ENCODE data around the gene NFYB.
A peak's percentile ranks its signal among the peaks of the same experiment; 100 is the strongest.

Gene NFYB

GRCh38 chr12:104137902-104138796 is at the start of gene NFYB:
TSS of gene NFYB (minus strand) at chr12:104138210. CDS start at chr12:104135453, 2,757 bp downstream.
- no peaks in the 10 kb centered on the region for H3K9me2 ChIP-seq (replicated peaks; ENCODE audit: insufficient read depth, low read length)
- H3K79me2 ChIP-seq (ENCODE audit: insufficient read depth, low read length) = peaks cover 27% of the 10 kb centered on the region
- H3K4me3 ChIP-seq (ENCODE audit: insufficient read depth, low read length, poor library complexity, severe bottlenecking) = peak within 1 kb of the TSS; percentile 69
- H3K9ac ChIP-seq (ENCODE audit: low read length) = peak within 1 kb of the TSS; percentile 83
- peak within 1 kb of the TSS; percentile 73 for H3K4me2 ChIP-seq (ENCODE audit: low read depth, low read length, poor library complexity, severe bottlenecking)
- H3K36me3 ChIP-seq (ENCODE audit: low read length) = no peaks in the 10 kb centered on the region
- H4K20me1 ChIP-seq (ENCODE audit: low read depth, low read length) = no peaks in the 10 kb centered on the region
- no peak for TF ChIP-seq EZH2phosphoT487 (conservative IDR thresholded peaks at IDR 0.05; ENCODE audit: low read length)
- no peak for TF ChIP-seq CTCF (IDR thresholded peaks at IDR 0.05; ENCODE audit: insufficient read depth, low read length, poor library complexity, severe bottlenecking)
- H2AFZ ChIP-seq (ENCODE audit: low read depth, low read length, severe bottlenecking) = peak within 1 kb of the TSS; percentile 94
- no peaks in the 10 kb centered on the region for H3K9me3 ChIP-seq (ENCODE audit: insufficient read depth, low read length)
- no peaks in the 10 kb centered on the region for H3F3A ChIP-seq (ENCODE audit: insufficient read depth)
- no peaks in the 10 kb centered on the region for H3K27me3 ChIP-seq (ENCODE audit: low read length)
- H3K27ac ChIP-seq (ENCODE audit: low read depth, low read length) = peak within 1 kb of the TSS; percentile 55

- TF ChIP-seq CTCF (IDR thresholded peaks at IDR 0.05; ENCODE audit: insufficient read depth, low read length, poor library complexity, severe bottlenecking) (no peak), EZH2phosphoT487 (conservative IDR thresholded peaks at IDR 0.05; ENCODE audit: low read length) (no peak)
- Histone ChIP-seq H3K9me3 (ENCODE audit: insufficient read depth, low read length) (peaks cover 8% of the 10 kb centered on the region; the same call in 1 of the 2 replicates), H3F3A (ENCODE audit: insufficient read depth) (no peaks in the 10 kb centered on the region), H3K4me2 (ENCODE audit: low read depth, low read length, poor library complexity, severe bottlenecking) (no peak overlapping the region), H3K79me2 (ENCODE audit: insufficient read depth, low read length) (no peaks in the 10 kb centered on the region), H3K9ac (ENCODE audit: low read length) (no peak overlapping the region), H3K27ac (ENCODE audit: low read depth, low read length) (no peak overlapping the region), H3K9me2 (replicated peaks; ENCODE audit: insufficient read depth, low read length) (no peaks in the 10 kb centered on the region), H3K27me3 (ENCODE audit: low read length) (no peaks in the 10 kb centered on the region), H3K36me3 (ENCODE audit: low read length) (no peaks in the 10 kb centered on the region), H4K20me1 (ENCODE audit: low read depth, low read length) (no peaks in the 10 kb centered on the region), H3K4me3 (ENCODE audit: insufficient read depth, low read length, poor library complexity, severe bottlenecking) (no peak overlapping the region), H2AFZ (ENCODE audit: low read depth, low read length, severe bottlenecking) (no peak overlapping the region)
Measured at GRCh38 chr12:104187446-104188155, 49.6 kb upstream of the NFYB start.

- Histone ChIP-seq H3K4me2 (ENCODE audit: low read depth, low read length, poor library complexity, severe bottlenecking) (no peak overlapping the region), H3K9me2 (replicated peaks; ENCODE audit: insufficient read depth, low read length) (no peaks in the 10 kb centered on the region), H3K79me2 (ENCODE audit: insufficient read depth, low read length) (no peaks in the 10 kb centered on the region), H3K9me3 (ENCODE audit: insufficient read depth, low read length) (peaks cover 8% of the 10 kb centered on the region; the same call in 1 of the 2 replicates), H3K36me3 (ENCODE audit: low read length) (no peaks in the 10 kb centered on the region), H3F3A (ENCODE audit: insufficient read depth) (no peaks in the 10 kb centered on the region), H3K27ac (ENCODE audit: low read depth, low read length) (no peak overlapping the region), H3K9ac (ENCODE audit: low read length) (no peak overlapping the region), H2AFZ (ENCODE audit: low read depth, low read length, severe bottlenecking) (no peak overlapping the region), H3K4me3 (ENCODE audit: insufficient read depth, low read length, poor library complexity, severe bottlenecking) (no peak overlapping the region), H4K20me1 (ENCODE audit: low read depth, low read length) (no peaks in the 10 kb centered on the region), H3K27me3 (ENCODE audit: low read length) (no peaks in the 10 kb centered on the region)
- no peak for TF ChIP-seq CTCF (IDR thresholded peaks at IDR 0.05; ENCODE audit: insufficient read depth, low read length, poor library complexity, severe bottlenecking)
- TF ChIP-seq EZH2phosphoT487 (conservative IDR thresholded peaks at IDR 0.05; ENCODE audit: low read length) = no peak
Measured at GRCh38 chr12:104183443-104183842, 45.4 kb upstream of the NFYB start.
